GM13977 (cell line): ENCODE measurements around the gene ESR1.
"Not testable (repeated sequence)": the region's sequence is repeated elsewhere in the genome, so short reads cannot be mapped to it uniquely, and the experiment has no call there.

Source experiments
- DNase-seq: peaks from one replicate; pipeline ENCODE4 v3.0.0; 2012; ENCODE audit warnings: low spot score
- in situ Hi-C: fragments of 300-500 bp; cut with MboI; formaldehyde crosslinking; loops from one replicate; pipeline ENCODE4 v1.12.0; 2022; ENCODE audit warnings: low sequenced_read_pairs, low pct_unique_long_range_greater_than_20kb, mixed read lengths, inconsistent platforms; ENCODE audit not compliant: unreplicated experiment
- TF ChIP-seq, protein P1 (sequence below): IDR thresholded peaks from 2 replicates; pipeline ENCODE4 v1.5.1; 2012; ENCODE audit warnings: mild to moderate bottlenecking, control low read depth; ENCODE audit not compliant: insufficient read depth; ENCODE audit errors: extremely low read depth, missing control alignments

The ESR1 gene

DNA sequence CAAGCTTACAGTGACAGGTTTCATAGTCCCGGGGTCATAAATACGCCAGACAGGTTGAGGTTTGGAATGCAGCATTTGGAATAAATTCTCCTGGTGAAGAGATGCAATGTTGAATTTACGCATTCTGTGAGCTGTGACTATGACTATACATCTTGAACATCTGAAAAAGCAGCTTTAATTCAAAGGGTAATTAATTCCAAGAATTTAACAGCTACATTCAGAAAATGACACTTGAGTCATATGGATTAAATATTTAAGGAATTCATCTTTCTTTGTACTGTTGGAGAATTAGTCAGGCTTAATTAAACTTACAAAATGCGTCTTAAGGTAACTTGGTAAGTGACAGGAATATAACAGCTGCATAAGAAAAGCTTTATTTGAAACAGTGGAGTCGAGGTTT is 74.7 kb downstream of the ESR1 start:
- TF ChIP-seq, protein P1, sequence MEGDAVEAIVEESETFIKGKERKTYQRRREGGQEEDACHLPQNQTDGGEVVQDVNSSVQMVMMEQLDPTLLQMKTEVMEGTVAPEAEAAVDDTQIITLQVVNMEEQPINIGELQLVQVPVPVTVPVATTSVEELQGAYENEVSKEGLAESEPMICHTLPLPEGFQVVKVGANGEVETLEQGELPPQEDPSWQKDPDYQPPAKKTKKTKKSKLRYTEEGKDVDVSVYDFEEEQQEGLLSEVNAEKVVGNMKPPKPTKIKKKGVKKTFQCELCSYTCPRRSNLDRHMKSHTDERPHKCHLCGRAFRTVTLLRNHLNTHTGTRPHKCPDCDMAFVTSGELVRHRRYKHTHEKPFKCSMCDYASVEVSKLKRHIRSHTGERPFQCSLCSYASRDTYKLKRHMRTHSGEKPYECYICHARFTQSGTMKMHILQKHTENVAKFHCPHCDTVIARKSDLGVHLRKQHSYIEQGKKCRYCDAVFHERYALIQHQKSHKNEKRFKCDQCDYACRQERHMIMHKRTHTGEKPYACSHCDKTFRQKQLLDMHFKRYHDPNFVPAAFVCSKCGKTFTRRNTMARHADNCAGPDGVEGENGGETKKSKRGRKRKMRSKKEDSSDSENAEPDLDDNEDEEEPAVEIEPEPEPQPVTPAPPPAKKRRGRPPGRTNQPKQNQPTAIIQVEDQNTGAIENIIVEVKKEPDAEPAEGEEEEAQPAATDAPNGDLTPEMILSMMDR = no peak
- DNase-seq = no peak
- in situ Hi-C loops = no loop called here

DNA sequence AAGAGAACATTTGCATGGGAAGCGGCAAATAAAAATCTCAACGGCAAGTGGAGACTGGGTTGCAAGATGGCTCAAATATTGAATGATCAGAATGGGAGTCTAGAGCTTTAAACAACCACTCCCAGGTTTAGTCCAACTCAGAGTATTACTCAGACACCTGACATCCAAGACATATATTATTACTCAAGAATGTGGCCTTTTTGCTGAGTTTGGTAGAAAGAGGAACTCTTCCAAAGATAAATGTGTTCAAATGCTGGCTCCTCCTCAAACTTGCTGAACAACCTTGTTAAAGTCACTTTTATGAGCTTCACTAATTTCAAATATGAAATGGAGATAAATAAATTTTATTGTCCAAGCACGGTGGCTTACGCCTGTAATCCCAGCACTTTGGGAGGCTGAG is 77.8 kb downstream of the ESR1 start:
- TF ChIP-seq, protein P1 = no peak
- DNase-seq = no peak
- in situ Hi-C loops = no loop called here

DNA sequence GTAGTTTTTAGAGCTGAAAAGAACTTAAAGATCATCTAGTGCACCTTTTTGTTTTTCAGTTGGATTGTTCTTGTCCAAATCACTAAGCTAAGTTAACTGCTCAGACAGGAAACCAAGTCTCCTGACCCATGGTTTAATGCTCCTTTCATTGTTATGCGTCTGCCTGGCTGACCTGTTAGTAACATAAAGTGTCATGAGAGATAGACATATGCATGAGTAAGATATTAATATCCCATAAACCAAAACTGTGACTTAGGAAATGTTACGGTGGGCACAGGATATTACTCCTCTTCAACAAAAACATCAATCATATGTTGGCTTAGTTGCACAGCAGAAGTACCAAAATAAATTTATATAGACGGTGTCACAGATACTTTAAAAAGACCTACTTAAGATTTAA is 84.0 kb downstream of the ESR1 start:
- in situ Hi-C loops = no loop called here
- no peak for DNase-seq
- TF ChIP-seq, protein P1 = no peak

DNA sequence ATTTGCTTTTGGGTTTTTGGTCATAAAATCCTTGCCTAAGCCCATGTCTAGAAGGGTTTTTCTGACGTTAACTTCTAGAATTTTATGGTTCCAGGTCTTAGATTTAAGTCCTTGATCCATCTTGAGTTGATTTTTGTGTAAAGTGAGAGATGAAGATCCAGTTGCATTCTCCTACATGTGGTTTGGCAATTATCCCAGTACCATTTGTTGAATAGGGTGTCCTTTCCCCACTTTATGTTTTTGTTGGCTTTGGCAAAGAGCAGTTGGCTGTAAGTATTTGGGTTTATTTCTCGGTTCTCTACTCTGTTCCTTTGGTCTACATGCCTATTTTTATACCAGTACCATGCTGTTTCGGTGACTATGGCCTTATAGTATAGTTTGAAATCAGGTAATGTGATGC is 86.9 kb downstream of the ESR1 start:
- in situ Hi-C loops, DNase-seq: not testable (repeated sequence)

DNA sequence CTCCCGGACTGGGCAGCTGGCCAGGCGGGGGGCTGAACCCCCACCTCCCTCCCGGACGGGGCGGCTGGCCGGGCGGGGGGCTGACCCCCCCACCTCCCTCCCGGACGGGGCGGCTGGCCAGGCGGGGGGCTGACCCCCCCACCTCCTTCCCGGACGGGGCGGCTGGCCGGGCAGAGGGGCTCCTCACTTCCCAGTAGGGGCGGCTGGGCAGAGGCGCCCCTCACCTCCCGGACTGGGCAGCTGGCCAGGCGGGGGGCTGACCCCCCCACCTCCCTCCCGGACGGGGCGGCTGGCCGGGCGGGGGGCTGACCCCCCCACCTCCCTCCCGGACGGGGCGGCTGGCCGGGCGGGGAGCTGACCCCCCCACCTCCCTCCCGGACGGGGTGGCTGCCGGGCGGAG is 91.7 kb downstream of the ESR1 start:
- DNase-seq, in situ Hi-C loops: not testable (repeated sequence)

DNA sequence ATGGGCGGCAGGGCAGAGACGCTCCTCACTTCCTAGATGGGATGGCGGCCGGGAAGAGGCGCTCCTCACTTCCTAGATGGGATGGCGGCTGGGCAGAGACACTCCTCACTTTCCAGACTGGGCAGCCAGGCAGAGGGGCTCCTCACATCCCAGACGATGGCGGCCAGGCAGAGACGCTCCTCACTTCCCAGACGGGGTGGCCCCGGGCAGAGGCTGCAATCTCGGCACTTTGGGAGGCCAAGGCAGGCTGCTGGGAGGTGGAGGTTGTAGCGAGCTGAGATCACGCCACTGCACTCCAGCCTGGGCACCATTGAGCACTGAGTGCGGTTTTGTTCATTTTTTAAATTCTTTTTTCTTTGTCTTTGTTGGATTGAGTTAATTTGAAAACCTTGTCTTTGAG is 92.3 kb downstream of the ESR1 start:
- in situ Hi-C loops, DNase-seq: not testable (repeated sequence)

DNA sequence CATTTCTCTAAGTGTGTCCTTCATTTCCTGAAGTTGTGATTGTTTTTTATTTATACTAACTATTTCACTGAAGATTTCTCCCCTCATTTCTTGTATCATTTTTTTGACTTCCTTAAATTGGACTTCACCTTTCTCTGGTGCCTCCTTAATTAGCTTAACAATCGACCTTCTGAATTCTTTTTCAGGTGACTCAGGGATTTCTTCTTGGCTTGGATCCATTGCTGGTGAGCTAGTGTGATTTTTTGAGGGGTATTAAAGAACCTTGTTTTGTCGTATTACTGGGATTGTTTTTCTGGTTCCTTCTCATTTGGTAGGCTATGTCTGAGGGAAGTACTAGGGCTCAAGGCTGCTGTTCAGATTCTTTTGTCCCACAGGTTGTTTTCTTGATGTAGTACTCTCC is 92.8 kb downstream of the ESR1 start:
- TF ChIP-seq, protein P1 = no peak
- in situ Hi-C loops = no loop called here
- no peak for DNase-seq

DNA sequence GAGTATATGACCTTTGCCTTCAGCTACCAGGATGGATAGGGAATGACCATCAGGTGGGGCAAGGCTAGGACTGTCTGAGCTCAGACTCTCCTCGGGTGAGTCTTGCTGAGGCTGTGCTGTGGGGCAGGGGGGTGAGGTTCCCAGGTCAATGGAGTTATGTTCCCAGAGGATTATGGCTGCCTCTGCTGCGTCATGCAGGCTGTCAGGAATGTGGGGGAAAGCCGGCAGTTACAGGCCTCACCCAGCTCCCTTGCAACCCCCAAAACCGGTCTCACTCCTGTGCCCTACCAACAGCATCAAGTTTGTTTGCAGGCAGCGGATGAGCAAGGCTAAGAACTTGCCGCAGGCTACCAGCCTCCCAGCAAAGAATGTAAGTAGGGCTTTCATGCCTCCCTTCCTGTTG is 93.5 kb downstream of the ESR1 start:
- in situ Hi-C loops = no loop called here
- DNase-seq = no peak
- TF ChIP-seq, protein P1 = no peak
